Uterus (tissue), 2 donors: ENCODE results near the gene RABGAP1.

Source experiments
- POLR2A ChIP-seq, 2 donors: fragments of 450-650 bp; IDR thresholded peaks; one replicate each; pipeline ENCODE4 v1.6.1; 2016; ENCODE audit warnings: antibody characterized with exemption in 2 of 2, mild to moderate bottlenecking in 1 of 2, moderate library complexity in 1 of 2
- TF ChIP-seq, protein P1 (sequence below), 4 experiments: fragments of 200-600 bp in 2 of 4; fragments of 450-650 bp in 2 of 4; sonication (generic) in 2 of 4; IDR thresholded peaks; one replicate each; pipeline ENCODE4 v1.5.1; 2016 to 2019; ENCODE audit warnings: antibody characterized with exemption in 4 of 4, mild to moderate bottlenecking in 2 of 4, moderate library complexity in 1 of 4

- TF ChIP-seq, protein P1, sequence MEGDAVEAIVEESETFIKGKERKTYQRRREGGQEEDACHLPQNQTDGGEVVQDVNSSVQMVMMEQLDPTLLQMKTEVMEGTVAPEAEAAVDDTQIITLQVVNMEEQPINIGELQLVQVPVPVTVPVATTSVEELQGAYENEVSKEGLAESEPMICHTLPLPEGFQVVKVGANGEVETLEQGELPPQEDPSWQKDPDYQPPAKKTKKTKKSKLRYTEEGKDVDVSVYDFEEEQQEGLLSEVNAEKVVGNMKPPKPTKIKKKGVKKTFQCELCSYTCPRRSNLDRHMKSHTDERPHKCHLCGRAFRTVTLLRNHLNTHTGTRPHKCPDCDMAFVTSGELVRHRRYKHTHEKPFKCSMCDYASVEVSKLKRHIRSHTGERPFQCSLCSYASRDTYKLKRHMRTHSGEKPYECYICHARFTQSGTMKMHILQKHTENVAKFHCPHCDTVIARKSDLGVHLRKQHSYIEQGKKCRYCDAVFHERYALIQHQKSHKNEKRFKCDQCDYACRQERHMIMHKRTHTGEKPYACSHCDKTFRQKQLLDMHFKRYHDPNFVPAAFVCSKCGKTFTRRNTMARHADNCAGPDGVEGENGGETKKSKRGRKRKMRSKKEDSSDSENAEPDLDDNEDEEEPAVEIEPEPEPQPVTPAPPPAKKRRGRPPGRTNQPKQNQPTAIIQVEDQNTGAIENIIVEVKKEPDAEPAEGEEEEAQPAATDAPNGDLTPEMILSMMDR (IDR thresholded peaks at IDR 0.05), result no peak
- no peak for TF ChIP-seq POLR2A (IDR thresholded peaks at IDR 0.05)
Measured at GRCh38 chr9:123080444-123080843, 139.6 kb downstream of the RABGAP1 start.
